ENCODE results near the gene EPB41L4A.

EPB41L4A gene

DNA sequence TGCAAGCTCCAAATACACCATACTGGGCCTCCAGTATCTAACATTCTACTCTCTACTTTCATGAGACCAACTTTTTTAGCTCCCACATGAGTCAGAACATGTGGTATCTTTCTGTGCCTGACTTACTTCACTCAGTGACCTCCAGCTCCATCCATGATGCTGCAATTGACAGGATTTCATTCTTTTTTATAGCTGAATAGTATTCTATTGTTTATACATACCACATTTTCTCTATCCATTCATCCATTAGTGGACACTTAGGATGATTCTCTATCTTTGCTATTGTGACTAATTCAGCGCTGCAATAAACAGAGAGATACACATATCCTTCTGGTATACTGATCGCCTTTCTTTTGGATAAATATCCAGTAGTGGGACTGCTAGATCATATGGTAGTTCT, 68.5 kb downstream of the EPB41L4A start:
- no peak for DNase-seq

DNA sequence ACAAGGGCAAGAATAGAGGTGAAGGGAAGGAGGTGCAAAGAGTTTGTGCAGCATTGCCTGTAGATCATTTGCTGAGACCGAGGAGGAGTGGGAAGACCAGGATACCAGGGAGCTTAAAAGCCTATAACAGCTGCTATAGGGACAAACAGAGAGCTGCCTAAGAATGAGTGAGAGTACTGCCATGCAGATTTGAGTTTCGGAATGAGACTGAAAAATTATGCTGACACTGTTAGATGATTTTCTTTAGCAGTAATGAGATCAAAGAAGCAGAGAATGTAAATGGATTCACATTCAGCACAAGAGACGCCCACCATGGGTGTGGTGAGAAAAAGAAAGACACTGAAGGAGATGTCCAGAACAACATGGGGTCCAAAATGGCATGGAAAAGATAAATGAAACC, 69.7 kb downstream of the EPB41L4A start:
- no peak for DNase-seq

DNA sequence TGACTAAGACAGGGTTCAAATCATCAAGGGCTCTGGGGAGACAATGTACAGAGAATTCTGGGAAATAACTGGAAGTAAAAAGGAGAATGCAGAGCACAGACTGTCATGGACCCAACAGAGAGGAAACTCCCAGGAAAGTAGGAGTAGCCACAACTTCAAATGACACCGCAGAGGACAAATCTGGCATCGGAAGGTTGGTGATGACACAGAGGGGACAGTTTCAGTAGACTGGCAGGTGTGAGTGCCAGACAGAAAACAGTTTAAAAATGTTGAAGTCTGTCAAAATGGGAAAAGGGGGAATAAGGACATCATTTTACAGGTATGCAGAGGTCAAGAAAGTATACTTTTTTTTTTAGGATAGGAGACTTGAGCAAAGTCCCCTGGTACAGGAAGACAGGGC, 70.2 kb downstream of the EPB41L4A start:
- DNase-seq, result no peak

DNA sequence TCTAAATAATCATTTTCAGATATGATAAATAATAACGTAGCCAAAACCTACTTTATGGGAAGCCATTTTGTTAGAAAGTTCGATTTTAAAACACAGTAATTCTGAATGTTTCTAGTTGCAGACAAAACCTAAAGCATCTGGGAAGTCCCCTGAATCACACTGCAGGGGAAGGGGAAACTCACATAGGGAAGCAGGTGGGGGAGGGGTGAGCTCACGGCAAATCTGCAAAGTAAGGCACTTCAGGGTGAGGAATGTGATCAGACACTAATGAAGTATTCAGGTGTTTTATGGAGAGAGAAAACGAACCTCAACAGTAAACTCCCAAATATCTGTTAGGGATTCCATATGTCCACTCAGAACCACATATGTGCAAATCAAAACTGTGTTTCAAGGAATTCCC, 70.7 kb downstream of the EPB41L4A start:
- DNase-seq, result no peak

DNA sequence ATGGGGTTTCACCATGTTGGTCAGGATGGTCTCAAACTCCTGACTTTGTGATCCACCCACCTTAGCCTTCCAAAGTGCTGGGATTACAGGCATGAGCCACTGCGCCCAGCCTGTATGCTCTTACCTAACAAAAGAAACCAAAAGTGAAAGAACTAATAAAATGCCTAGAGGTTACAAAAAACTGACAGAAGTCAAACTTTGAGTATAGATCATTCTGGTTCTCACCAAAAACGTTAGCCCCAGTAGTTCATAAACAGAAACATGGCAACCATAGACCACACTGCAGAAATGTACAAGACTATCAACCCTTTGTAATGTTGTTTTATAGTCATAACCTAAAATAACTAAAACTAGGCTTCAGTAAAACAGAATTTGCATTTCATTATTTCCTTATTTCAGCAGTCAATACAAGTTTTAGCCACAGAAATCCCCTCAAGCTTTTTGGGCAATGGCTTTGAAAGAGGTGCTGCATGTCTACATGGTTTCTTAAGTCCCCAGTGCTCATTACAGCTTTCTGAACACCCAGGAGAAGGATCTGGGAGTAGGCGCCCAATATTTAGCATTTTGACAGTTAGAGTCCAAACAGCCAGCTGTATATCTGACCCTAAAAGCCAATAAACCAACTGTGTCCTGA, 72.5 kb downstream of the EPB41L4A start:
- DNase-seq, result no peak

DNA sequence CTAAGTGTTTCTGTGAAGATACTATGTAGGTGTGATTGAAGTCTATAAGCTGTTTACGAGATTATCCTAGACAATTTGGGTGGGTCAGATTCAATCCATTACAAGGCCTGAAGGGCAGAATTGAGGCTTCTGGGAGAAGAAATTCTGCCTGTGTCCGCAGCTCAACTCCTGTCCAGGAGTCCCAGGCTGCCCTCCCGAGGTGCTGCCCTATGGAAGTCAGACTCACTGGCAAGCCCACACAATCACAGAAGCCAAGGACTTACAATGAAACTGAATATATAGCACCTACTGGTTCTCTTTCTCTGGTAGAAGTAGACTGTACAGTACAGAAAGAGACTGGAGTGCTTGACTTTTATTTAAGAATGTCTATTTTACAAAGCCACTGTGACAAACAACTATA, 74.5 kb downstream of the EPB41L4A start:
- DNase-seq, result no peak

DNA sequence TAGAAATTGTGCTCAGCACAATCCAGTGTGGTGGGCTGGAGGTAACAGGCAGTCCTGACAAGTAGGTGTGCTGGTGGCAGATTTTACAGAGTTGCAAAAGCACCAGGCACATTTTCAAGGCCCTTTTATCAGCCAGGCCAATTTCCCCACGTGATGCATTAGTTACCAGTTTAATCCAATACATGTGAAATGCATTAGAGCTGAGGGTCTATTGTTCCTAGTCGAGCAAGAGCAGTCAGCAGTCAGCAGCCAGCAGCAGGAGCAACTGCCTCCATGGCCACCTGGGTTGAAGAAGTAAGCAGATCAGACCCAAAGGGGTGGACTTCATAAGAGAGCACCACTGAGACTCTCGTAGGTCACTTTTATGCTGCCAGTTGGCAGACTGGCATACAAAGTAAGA, 76.7 kb downstream of the EPB41L4A start:
- no peak for DNase-seq

DNA sequence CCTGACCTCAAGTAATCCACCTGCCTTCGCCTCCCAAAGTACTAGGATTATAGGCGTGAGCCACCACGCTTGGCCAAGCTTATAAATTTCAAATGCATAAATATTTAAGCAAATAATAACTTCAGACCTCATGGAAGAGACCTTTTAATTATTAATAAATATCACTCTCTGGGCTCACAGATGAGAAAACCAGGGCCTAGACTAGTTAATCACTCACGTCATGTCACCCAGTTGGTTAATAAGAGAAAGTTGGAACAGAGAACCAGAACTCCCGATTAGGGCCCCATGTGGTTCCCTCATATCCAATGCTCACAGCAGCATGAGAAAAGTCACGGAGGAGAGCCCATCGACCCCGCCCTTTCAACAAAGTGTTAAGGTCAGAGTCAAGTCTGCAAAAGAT, 79.3 kb downstream of the EPB41L4A start:
- DNase-seq, result no peak

DNA sequence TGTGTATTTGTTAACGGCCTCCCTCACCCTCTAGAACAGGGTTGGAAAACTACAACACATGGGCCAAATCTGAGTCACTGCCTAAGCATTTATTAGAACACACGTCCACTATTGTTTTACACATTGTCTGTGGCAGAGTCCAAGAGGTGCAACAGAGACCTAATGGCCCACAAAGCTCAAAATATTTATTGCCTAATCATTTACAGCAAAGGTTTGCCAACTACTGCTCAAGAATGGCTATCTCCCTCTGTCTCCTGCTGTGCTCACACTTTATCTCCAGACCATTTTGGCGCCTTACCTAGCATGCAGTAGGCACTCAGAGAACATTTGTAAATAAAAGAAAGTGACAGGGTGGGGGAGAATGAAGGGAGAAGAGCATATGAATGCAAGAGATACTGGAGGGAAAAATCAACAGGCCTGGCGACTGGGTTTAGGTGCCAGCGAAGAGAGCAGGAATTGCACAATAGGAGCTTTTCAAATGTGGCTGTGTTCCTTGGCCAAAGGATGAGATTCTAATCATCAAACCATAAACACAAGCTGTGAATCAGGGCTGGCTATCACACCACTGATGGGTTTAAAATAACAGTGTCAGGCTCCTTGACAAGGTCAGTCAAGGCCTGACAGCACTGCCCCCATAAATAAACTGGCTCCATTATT, 80.3 kb downstream of the EPB41L4A start:
- DNase-seq, result no peak

DNA sequence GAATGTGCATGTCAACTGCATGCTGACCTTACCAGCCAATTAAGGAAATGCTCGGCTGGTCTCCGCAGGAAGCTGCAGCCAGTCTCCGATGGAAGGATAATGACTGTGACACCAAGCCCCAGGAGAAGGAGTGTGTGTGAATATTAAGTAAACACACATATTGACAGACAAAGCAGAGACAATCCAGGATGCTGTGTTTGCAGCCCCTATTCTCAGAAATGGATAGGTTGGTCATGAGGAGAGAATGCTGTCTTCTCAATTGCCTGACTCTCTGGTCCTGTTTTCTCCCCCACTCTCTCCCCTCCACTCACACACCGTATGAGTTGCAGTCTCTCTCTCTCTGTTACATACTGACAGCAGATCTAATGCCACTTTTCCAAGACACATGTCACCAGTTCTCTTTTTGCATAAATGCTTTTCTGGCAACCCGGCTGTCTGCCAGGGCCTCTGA, 85.7 kb downstream of the EPB41L4A start:
- no peak for DNase-seq

DNA sequence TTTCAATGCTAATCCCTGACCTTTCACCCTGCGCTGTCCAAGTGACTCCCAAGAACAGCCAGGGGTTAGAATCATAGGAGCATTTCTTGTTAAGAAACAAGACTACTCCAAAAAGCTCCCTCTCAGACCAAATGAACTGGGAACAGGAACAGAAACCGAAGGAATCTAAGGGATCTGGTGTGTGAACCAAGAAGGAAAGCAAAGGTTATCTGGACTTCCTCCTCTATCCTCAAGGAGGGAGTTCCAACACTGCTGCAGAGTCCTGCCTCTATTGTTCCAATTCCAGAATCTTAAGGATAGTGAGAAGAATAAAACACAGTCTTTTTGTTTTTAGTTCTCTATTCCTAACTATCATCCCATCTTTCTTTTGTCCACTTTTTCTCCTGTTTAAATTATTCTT, 87.2 kb downstream of the EPB41L4A start:
- no peak for DNase-seq

DNA sequence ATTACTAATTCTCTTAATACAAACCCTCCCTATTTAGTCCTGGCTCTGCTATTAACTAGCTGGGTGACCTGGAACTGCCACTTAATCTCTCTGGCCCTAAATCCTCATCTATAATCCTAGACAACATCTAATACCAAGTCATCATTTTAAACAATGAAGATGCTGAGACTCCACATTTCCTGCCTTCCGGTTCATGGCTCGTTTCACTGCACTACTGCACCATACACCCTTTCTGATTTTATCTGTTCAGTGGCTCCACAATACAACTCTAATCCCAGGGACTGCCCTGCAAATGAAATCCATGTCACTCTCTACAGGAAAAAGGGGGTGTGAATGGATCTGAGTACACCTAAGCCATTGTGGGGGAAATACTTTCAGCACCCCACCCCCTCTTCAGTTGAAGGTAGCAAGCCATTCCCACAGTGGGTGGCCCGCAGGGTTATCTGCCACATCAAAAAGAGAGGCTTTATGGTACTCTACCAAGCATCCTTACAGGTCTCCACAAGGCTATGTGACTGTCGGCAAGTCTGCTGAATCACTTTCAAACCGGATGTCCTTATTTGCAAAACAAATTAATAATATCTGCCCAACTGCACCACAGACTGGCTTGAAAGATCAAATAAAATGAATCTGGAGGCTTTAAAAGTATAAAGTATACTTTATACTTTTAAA, 89.5 kb downstream of the EPB41L4A start:
- no peak for DNase-seq

DNA sequence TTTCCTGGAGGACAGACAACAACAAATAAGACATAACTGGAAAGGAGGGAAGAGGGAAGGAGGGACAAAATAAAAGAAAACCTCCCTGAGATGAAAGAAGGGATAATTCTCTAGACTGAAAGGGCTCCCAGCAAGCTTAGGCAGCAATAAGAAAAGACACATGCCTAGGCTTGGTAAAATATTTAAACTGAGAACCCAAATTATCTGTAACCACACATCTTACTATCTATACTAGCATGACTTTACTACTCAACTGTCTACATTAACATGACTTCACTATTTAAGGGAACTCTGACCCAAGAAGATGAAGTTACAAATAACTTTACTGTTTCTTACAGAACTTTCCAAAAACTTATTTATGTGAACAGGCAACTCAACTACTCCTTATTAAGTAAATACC, 95.9 kb downstream of the EPB41L4A start:
- no peak for DNase-seq

DNA sequence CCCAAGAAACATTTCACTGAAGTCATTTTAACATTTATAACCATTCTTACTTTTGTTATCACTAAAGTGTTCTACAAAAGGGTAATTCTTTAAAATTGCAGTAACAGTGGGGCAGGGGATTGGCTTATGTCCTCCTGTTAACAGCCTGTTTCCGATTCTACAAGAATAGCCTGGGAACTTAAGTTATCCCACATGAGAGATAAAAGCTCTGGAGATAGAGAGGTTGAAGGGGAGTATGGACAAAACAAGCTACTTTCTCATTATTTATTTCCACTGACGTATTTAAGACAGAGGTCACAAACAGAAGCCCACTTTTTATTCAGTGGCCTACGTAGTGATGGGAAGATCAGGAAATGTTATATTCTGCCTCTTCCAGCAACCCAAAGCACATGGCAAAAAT, 98.7 kb downstream of the EPB41L4A start:
- DNase-seq, result no peak

DNA sequence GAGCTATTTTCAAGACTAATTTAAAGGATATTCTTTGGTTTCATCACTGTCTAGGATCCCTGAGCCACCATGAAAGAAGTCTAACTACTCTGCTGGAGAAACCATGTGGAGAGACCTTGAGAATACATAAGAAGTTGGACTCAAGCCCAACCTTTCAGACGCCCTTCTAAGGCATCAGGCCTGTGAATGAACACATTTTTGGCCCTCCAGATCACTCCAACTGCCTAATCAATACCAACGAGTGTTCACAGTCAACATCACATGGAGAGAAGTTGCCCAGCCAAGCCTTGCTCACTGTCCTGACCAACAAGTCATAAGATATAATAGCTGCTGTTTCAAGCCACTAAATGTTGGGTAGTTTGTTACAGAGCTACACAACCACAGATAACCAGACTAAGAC, 100.7 kb downstream of the EPB41L4A start:
- DNase-seq, result no peak

DNA sequence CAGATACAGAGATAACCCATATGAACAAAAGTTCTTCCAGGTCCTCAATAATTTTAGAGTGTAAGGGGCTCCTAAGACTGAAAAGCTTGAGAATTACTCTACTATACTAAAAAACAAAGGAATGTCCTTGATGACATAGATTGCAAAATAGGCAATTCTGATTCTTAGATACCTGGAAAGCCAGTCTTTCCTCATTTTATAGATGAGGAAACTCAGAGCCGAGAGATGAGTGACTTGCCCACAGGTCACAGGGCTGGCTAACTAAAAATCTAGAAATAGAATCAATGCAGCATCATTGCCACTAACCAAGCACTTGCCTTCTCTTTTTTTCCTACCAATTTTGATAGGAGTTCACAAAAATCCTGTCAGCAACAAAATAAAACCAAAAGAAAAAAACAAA, 101.2 kb downstream of the EPB41L4A start:
- no peak for DNase-seq

DNA sequence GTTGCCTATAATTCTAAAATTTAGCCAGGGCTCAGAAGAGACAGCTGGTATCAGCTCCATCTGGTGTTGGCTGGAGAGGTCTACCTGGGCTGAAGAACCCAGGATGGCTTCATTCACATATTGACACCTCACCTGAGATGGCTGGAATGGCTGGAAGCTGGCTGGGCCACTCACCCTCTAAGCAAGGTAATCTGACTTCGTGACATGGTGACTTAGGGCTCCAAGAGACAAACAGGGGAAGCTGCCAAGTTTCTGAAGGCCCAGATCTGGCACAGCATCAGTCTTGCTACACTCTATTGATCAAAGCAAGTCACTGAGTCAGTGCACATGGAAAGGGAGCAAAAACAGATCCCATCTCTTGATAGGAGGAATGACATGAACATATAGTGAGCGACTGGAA, 102.3 kb downstream of the EPB41L4A start:
- no peak for DNase-seq

DNA sequence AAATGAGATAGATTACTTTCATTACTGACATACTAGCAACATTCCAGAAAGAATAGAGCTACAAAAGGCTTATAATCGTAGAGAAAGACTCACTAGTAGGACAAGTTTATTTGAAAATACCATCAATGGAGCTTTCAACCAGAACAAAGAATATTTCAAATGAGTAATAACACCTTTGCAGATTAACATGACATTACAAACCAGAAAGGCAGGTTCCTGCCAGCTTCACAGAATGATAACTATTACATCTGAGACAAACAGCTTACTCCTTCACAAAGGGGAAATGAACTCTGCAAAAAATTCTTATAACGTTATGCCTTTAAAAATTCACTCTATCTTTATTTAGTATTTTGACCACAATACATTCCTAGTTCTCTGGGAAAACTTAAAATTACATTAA, 103.1 kb downstream of the EPB41L4A start:
- DNase-seq, result no peak

DNA sequence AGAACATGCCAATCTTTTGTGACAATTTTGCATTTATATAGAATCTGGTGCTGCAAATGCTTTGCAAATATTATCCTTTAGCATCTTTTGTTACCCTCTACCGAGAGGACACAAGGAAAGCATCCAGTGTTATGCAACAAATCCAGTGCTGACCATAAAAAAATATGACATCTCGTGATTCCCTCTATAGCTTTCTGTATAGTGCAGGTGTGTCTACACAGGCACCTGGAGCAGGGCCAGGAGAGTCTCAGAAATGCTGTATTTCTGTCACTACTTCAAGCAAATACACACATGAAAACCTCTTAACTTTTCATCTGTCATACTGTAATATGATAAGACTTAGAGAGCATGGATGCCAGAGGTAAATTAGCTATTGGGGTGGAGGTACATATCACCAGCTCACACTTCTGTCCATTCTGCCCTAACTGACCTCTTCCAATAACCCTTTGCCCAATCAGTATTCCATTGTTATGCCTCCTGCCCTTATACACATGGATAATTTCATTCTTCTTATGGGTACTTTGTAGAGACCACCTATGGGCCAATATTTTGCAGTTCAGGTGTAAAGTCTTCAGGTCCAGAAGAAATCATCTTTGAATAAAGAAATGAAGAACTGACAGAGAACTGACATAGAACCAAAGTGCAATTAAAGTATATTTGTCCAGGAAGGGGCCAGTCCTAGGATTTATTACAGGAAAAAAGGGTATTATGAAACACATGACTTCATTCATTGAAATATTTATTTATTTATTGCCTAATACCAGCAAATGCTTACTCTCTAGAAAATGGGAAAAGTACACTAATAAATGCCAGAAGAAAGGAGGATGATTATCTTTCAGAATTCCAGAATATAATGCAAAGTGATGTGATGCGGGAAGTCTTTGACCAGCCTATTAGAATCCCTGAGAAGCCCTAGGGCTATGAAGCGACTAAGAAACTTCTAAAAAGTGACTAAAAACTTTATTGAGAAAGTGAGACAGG, 106.5 kb downstream of the EPB41L4A start:
- no peak for DNase-seq

DNA sequence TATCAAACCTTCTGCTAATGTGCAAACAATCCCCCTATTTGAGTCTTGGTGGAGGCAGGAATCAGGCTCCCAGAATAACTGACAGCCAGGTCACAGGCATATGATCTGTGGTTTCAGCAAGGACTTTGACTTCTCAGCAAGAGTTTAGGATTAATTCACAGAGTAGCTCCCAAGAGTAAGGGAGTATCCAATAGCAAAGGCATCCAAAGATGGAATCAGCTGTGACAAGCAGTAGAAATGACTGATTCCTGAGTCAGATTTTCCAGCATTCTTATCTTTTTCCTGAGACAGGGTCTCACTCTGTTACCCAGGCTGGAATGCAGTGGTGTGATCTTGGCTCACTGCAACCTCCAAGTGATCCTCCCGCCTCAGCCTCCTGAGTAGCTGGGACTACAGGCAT, 108.3 kb downstream of the EPB41L4A start:
- no peak for DNase-seq

DNA sequence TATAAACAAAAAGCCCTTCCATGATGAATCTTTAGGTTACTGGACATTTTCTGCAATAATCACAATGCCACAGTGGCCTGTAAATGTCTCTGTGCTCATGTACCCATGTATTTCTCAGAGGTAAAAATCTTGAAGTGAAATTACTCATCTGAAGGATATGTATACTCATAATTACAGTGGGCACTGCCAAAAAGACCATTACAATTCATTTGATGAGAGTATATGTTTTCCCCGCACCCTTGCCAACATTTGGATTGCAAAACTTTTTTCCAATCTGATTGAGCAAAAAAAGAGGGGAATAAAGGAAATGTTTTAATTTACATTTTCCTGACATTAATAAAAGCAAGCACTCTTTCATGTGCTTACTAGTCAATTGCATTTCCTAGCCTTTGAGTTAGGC, 110.5 kb downstream of the EPB41L4A start:
- no peak for DNase-seq

DNA sequence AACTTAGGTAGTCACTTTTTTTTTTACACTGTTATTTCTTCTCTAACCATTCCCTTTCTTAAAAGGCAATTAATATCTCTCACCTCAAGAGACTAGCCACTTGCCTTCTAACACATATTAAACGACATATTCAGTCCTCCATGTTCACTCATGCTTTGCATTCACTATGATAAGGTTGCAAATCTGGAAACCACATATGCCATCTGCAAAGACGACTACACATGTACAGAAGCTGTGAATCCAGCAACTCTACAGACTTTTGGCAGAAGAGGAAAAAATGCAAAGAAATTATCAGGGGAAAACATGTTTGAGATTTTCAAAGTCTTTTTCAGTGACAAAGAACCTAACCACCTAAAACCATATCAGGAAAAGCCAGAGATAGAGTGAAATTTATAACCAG, 112.1 kb downstream of the EPB41L4A start:
- DNase-seq, result no peak

DNA sequence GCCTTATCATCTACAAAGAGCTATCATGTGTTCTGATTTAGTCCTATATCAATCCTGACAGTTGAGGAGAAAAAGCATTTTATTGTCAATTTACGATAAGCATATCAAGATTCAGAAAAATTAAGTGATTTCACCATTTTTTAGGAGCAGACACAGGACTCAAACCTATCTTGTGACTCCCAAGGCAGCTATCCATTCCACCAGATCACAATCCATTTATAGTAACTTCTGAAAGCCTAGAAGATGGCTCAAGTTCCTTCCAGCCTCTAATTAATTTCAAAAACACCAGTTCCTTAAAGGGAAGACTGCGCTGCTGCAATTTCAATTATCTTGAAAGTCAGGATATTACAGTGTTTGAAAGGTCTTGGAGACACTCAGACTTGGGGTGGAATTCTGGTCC, 114.3 kb downstream of the EPB41L4A start:
- DNase-seq, result no peak
